NCI-H446 (cell line): Measurements from ENCODE around the gene RFTN1.

ENCODE experiments used
- DNase-seq, 2 experiments: peaks; one replicate each; lab custom pipeline; 2025; lab: John Stamatoyannopoulos, UW

The RFTN1 gene

GRCh38 chr3:16377847-16378302 lies 135.6 kb downstream of the RFTN1 start:
- no peak for DNase-seq

- no peak for DNase-seq
Observed at GRCh38 chr3:16377196-16377595, 136.3 kb downstream of the RFTN1 start.

DNA sequence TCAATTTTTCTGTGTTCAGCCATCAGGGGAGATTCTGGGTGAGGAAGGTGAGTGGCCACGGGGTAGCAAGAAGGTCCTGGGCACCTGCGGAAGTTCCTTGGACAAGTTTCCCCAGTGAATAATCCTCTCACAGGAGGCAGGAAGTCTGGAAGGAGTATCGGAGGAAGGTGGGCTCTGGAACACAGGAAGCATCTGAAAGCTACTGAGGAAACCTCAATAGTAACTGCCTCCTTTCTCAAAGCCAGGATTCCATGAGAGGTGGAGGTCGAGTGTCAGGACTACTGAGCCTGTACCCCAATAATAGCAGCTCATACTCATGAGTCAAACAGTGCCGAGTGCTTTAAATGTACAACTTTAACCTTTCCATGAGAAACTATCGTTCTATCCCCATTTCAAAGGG lies 137.6 kb downstream of the RFTN1 start:
- DNase-seq = no peak

DNA sequence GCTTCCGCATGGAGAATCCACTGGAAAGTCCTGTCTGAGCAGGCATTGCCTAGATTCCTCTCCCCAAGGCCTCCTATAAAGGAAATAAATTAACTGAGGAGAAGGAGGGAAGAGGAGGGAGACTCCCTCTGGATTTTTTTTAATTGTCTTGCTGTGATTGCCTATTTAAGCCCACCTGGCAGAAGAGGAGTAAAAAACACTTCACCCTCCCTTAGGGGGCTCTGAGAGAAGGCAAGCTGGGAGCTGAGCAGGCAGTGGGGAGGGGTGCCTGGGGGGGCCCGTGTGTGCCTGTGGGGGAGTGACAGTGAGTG lies 138.6 kb downstream of the RFTN1 start:
- DNase-seq = no peak

- DNase-seq = no peak
Observed at GRCh38 chr3:16374047-16374934, 139.2 kb downstream of the RFTN1 start.

- DNase-seq = no peak
Observed at GRCh38 chr3:16373341-16373946, 140.1 kb downstream of the RFTN1 start.

DNA sequence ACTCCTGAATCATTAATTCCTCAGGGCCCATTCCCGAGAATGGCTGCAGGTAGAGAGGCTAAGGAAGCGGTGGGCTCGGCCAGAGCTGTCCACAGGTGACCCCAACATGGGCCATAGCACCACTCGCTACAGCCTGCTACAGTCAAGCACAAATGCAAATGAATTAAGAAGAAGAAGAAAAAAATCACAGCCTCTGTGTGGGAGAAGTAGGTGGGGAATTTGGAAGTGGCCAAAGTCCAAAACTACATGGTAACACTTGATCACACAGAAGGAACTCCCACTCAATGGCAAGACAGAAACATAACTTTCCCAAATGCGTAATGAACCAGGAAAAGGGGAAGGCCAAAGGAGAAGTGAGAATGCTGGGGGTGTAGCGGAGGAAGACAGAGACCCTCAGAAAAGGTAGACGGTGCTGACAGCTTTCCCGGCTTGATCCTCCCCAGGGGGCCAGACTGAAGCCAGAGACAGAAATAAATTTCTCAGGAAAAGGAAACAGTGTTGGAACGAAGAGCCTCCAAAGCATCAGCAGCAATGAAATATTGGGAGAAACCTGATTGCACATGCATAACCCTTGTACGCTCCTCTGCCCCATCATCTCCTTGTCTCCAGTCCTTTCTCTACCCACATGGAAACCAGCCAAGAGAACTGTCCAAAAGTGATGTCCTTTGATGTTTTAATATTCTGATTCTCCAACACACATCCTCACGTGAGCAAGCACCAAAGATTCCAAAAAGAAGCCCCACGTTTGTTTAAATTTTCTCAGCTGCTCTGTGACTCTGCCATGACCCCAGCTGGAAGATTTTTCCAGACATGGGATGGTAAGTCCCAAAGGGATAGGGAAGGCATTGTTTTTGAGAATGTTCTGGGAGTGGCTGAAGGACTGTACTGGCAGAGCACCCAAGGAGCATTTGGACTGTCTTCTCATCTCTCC lies 140.9 kb downstream of the RFTN1 start:
- DNase-seq = no peak

DNA sequence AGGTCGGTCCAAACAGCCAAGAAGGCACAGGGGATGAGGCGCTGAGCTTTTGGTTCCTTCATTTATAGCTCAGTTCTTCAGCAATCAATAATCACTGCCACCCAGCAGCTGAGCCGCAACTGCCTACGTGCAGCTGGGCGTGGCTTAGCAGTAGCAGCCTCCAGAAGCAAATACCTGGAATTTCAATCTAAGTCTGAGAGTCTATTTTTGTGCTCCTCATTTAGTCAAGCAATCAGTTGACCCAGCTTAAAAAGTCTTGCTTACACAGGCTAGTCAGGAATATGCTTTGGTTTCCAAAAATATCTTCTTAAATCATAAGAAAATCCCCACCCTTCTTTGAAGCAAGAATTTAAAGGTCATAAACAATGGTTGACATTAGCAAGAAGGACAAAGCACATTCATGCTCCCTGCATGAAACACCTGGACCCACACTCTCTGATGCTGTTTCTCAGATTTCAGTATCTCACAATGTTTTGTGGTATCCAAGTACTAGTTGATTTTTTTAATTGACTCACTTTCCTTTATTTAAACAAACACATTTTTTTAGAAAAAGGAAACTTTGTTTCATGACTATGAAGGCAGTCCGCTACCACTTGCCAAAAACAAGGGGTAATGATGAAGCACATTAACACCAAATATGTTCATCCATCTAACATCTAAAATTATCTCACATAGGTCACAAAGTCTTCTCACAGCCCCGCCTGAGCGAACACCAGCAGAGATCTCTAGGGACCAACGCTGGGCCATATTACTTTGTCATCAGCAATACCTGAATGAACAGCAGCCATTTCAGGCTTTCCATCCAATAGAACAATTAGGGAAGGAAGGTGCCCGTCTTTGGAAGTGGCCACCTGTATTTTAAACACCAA lies 142.4 kb downstream of the RFTN1 start:
- DNase-seq = no peak

- DNase-seq = no peak
Observed at GRCh38 chr3:16370503-16370871, 143.0 kb downstream of the RFTN1 start.

DNA sequence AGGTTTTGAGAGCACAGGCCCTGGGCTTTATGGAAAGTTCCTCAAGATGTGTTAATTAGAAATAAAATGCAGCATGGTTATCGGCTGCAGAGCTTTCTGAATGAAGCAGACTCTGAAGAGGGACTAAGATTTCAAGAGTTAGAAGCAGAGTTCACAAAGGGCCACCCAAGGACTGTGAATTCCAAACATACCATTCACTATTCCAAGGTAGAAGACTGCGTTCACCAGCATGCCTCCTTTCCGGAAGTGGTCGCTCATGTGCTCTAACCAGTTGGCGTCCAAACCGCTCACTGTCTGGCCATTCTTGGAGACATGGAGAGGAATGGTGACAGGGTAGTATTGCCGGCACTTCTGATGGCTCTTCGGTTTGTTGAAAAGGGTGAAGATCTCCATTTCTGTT lies 143.6 kb downstream of the RFTN1 start:
- no peak for DNase-seq

- DNase-seq = no peak
Observed at GRCh38 chr3:16369276-16369675, 144.2 kb downstream of the RFTN1 start.

GRCh38 chr3:16366581-16366980 lies 146.9 kb downstream of the RFTN1 start:
- DNase-seq = no peak

DNA sequence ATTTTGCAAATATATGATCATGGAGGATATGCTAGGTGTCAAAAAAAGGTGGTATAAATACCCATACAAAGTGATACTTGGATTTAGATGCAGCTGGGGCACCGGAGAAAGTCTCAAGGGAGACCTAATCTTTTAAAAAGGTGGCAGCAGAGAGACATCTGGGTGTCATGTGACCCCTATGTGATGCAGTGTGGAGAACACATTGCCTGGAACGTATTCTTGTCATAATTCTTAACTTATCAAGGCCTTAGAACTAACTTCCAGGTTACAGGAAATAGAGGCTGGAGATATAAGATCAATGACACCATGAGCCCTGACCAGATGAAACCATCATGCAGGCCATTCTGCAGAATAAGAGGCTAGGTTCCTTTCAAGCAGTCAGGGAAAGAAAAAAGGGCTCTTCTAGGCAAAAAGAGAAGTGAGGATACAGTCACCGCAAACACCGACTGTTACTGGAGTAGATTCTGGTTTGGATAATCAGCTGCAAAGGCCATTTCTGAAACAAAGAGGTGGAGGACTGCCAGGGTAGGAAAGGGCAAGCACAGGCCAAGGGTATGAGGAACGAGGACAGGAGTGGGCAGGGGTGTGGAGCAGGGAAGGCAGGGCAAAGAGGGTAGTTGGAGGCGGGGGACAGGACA lies 147.9 kb downstream of the RFTN1 start:
- no peak for DNase-seq

GRCh38 chr3:16364963-16365362 lies 148.5 kb downstream of the RFTN1 start:
- DNase-seq = no peak

DNA sequence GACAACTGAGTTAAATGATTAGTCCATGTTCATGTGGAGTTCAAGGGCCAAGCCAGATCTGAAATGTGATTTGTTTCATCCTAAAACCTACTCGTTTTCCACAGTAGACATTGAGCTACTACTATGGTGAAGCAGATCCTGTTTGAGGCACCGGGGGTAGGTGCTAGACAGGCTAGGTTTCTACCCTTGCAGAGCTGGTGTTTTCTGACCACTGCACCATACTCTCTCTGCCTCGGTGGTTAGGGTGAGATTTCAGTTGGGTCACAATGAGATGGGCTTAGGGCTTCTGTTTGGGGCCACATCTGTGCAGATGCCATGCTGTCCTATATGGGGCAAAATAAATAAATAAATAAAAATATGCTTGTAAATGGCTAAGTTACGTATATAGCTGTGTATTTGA lies 149.2 kb downstream of the RFTN1 start:
- no peak for DNase-seq

GRCh38 chr3:16363636-16364035 lies 149.9 kb downstream of the RFTN1 start:
- no peak for DNase-seq

- DNase-seq = no peak
Observed at GRCh38 chr3:16362770-16363169, 150.7 kb downstream of the RFTN1 start.

DNA sequence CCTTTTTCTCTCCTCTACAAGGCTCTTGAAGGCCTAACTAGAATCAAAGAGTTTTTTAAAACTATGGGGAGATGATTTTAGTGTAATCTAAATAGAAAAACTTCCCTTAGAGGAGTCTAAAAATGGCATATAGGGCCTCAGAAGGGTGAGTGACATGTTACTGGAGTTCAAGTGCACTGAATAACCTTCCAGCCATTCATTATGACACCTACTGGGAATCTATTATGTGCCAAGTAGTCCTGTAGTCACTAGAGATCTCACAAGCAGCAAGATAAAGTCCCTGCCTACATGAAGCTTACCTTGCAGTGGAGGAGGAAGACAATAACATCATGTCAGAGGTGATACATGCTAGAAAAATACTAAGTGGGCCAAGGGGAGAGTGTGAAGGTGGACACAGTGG lies 152.4 kb downstream of the RFTN1 start:
- DNase-seq = no peak

GRCh38 chr3:16359331-16359730 lies 154.2 kb downstream of the RFTN1 start:
- no peak for DNase-seq

- DNase-seq = no peak
Observed at GRCh38 chr3:16358336-16358735, 155.2 kb downstream of the RFTN1 start.
